Nephron (organoid): Measurements from ENCODE around the gene SMIM35.
A peak's percentile ranks its signal among the peaks of the same experiment; 100 is the strongest.

Experiments used
- H3K27ac Mint-ChIP-seq, 3 experiments: 2 replicates each; pipeline ENCODE4 v1.8.0; 2020; ENCODE audit warnings: mixed read lengths in 3 of 3, mild to moderate bottlenecking in 2 of 3, moderate library complexity in 1 of 3
- H3K27me3 Mint-ChIP-seq: 2 replicates; pipeline ENCODE4 v1.8.0; 2021; ENCODE audit warnings: low read depth, mild to moderate bottlenecking, moderate library complexity, mixed read lengths
- H3K36me3 Mint-ChIP-seq: 2 replicates; pipeline ENCODE4 v1.8.0; 2020; ENCODE audit warnings: low read depth, mixed read lengths
- H3K4me1 Mint-ChIP-seq: 2 replicates; pipeline ENCODE4 v1.8.0; 2020; ENCODE audit warnings: mixed read lengths
- H3K4me3 Mint-ChIP-seq, 3 experiments: 2 replicates each; pipeline ENCODE4 v1.8.0; 2020; ENCODE audit warnings: mild to moderate bottlenecking in 3 of 3, mixed read lengths in 3 of 3, moderate library complexity in 2 of 3
- H3K9me3 Mint-ChIP-seq: 2 replicates; pipeline ENCODE4 v1.8.0; 2020; ENCODE audit warnings: mixed read lengths
- CTCF ChIP-seq, 3 experiments: fragments of 200-600 bp; sonication (generic); IDR thresholded peaks; one replicate each; pipeline ENCODE4 v1.5.0; 2021; ENCODE audit warnings: antibody characterized with exemption in 3 of 3; ENCODE audit not compliant: unreplicated experiment in 3 of 3

Gene SMIM35

GRCh38 chr11:118091690-118092089 is 4.9 kb upstream of the SMIM35 start:
- no peaks in the 10 kb centered on the region for H3K9me3 Mint-ChIP-seq
- H3K4me1 Mint-ChIP-seq: no peaks in the 10 kb centered on the region
- H3K27me3 Mint-ChIP-seq: peaks cover 25% of the 10 kb centered on the region
- no peak overlapping the region for H3K4me3 Mint-ChIP-seq
- TF ChIP-seq CTCF (IDR thresholded peaks at IDR 0.05; ENCODE audit: unreplicated experiment in 3 of 3): no peak
- no peaks in the 10 kb centered on the region for H3K36me3 Mint-ChIP-seq
- H3K27ac Mint-ChIP-seq: peak overlapping the region; percentile 57 to 81 (median 67)

- Mint-ChIP-seq H3K9me3 (no peaks in the 10 kb centered on the region), H3K36me3 (no peaks in the 10 kb centered on the region), H3K27ac (peak overlapping the region in 2 of 3 experiments; percentile 57 to 81), H3K4me1 (no peaks in the 10 kb centered on the region), H3K4me3 (no peak overlapping the region), H3K27me3 (peaks cover 26% of the 10 kb centered on the region)
- TF ChIP-seq CTCF (IDR thresholded peaks at IDR 0.05; ENCODE audit: unreplicated experiment in 3 of 3): no peak
Observed at GRCh38 chr11:118090545-118091162, 3.9 kb upstream of the SMIM35 start.

- Mint-ChIP-seq H3K36me3 (no peaks in the 10 kb centered on the region), H3K9me3 (no peaks in the 10 kb centered on the region), H3K4me3 (no peak overlapping the region), H3K4me1 (peaks cover 6% of the 10 kb centered on the region), H3K27me3 (peaks cover 21% of the 10 kb centered on the region), H3K27ac (no peak overlapping the region)
- no peak for TF ChIP-seq CTCF (IDR thresholded peaks at IDR 0.05; ENCODE audit: unreplicated experiment in 3 of 3)
Observed at GRCh38 chr11:118088531-118088930, 1.8 kb upstream of the SMIM35 start.

GRCh38 chr11:118087931-118088330 is 1.2 kb upstream of the SMIM35 start:
- no peak for TF ChIP-seq CTCF (IDR thresholded peaks at IDR 0.05; ENCODE audit: unreplicated experiment in 3 of 3)
- H3K9me3 Mint-ChIP-seq: no peaks in the 10 kb centered on the region
- peaks cover 11% of the 10 kb centered on the region for H3K4me1 Mint-ChIP-seq
- no peak overlapping the region for H3K27ac Mint-ChIP-seq
- no peak overlapping the region for H3K4me3 Mint-ChIP-seq
- H3K36me3 Mint-ChIP-seq: no peaks in the 10 kb centered on the region
- peaks cover 21% of the 10 kb centered on the region for H3K27me3 Mint-ChIP-seq

DNA sequence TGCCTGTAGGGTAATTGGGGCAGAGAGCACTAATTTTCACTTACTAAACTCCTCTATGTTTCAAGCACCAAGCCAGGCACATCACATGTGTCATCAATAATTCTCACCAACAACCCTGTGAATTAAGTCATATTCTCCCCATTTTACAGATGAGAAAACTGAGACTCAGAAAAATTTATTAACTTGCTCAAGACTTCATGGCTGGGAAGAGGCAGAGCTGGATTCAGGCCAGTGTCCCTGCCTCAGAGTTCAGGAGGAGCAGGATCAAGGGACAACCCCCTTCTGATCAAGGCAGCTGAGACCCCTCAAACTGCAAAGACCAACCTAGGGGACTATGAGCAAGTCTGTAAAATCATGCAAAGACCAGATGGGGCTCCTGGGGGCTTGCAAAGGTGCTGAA is 2.1 kb downstream of the SMIM35 start:
- Mint-ChIP-seq H3K27me3 (peaks cover 33% of the 10 kb centered on the region), H3K9me3 (no peaks in the 10 kb centered on the region), H3K4me3 (no peak overlapping the region), H3K4me1 (peaks cover 18% of the 10 kb centered on the region), H3K36me3 (no peaks in the 10 kb centered on the region), H3K27ac (peak overlapping the region; percentile 57 to 85 (median 85))
- TF ChIP-seq CTCF (IDR thresholded peaks at IDR 0.05; ENCODE audit: unreplicated experiment in 3 of 3): no peak

- H3K4me3 Mint-ChIP-seq: no peak overlapping the region
- peaks cover 33% of the 10 kb centered on the region for H3K27me3 Mint-ChIP-seq
- H3K9me3 Mint-ChIP-seq: no peaks in the 10 kb centered on the region
- no peak for TF ChIP-seq CTCF (IDR thresholded peaks at IDR 0.05; ENCODE audit: unreplicated experiment in 3 of 3)
- peaks cover 18% of the 10 kb centered on the region for H3K4me1 Mint-ChIP-seq
- H3K36me3 Mint-ChIP-seq: no peaks in the 10 kb centered on the region
- H3K27ac Mint-ChIP-seq: peak overlapping the region; percentile 57 to 85 (median 85)
Observed at GRCh38 chr11:118084247-118084646, 2.5 kb downstream of the SMIM35 start.
